Measurements from ENCODE around the gene FHAD1.

The FHAD1 gene

DNA sequence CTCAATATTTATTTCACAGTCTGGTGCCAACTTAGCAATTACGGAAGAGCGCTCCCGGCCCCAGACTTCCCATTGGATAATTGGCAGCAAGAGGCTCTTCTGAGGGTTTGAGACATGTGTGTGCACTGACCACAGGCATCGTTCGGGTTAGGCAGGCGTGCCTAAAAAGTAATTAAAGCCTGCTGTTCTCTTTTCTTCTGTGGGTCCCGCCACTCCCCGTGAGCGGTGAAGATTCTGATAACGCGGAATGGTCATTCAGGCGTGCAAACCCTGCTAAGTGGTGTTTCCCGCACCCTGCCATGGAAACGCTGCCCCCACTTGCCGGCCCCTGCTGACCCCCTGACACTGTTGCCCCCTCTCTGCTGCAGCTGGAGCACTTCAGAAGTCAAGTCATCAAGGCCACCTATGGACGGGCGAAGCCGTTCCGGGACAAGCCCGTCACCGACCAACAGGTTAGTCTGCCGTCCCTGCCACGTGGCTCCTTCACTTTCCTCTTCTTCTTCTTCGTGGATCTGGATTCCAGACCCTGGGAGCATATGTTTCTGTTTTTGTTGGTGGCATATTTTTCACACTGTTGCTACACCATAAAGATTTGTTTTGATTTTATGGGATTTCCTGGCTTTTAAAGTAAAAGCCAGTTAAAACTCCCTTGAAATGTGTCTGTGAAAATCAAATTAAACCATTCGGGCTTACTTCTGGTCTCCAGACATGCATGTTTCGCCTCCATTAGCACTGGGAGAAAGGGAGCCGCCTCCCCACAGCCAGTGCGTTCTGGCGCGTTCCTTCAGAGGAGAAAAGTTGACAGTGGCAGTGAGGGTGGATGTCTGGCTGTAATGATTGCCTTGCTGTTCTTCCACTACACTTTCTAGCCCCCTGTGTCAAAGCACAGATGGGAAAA, 79.9 kb downstream of the FHAD1 start:
- DNase-seq: no peak

GRCh38 chr1:15328351-15329103, 81.5 kb downstream of the FHAD1 start:
- ATAC-seq (replicated peaks) (no peak), DNase-seq (no peak)
- H3K4me3 Mint-ChIP-seq: no peak overlapping the region
- H3K9me3 Mint-ChIP-seq: no peaks in the 10 kb centered on the region
- peaks cover 7 to 15% of the 10 kb centered on the region in 2 donors for H3K4me1 Mint-ChIP-seq (ENCODE audit: low read depth in 2 of 2)
- peaks cover 3% of the 10 kb centered on the region for H3K36me3 Mint-ChIP-seq (ENCODE audit: insufficient read depth)
- H3K27ac Mint-ChIP-seq: no peak overlapping the region
- no peaks in the 10 kb centered on the region for H3K27me3 Mint-ChIP-seq

More for the DNA sequence above, 79.9 kb downstream of the FHAD1 start:
- H3K27me3 Mint-ChIP-seq: no peaks in the 10 kb centered on the region
- H3K27ac Mint-ChIP-seq: no peak overlapping the region
- H3K36me3 Mint-ChIP-seq (ENCODE audit: insufficient read depth): peaks cover 3% of the 10 kb centered on the region
- ATAC-seq (replicated peaks): no peak
- peaks cover 7 to 14% of the 10 kb centered on the region in 2 donors for H3K4me1 Mint-ChIP-seq (ENCODE audit: low read depth in 2 of 2)
- no peak overlapping the region for H3K4me3 Mint-ChIP-seq
- no peaks in the 10 kb centered on the region for H3K9me3 Mint-ChIP-seq

DNA sequence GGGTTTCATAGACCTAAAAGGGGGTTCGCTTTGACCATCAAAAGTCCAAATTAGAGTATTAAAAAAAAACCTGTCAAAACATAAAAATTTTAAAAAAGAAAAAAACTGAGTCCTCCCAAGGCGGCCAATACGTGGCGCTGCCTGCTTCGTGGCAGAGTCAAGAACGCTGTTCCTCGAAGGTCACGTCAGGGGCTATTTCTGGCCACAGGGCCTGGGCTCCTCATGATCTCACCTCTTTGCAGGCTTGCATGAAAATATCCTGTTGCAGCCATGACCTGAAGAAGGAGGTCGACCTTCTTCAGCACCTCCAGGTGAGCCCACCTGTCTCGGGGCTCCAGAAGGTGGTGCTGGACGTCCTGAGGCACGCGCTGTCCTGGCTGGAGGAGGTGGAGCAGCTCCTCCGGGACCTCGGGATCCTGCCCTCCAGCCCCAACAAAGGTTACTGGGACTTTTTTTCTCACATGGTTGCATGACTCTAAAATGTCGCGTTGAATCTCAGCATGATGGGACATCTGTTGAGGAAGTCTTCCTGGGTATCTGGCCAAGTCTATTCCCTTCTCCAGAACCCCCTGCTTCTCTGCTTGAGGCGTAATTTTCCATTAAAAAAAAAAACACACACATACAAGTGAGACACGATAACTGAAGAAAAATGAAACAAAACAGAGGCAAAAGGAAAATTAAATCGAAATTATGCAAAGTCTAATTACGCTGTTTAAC, 82.2 kb downstream of the FHAD1 start:
- peak; percentile 39 for ATAC-seq (replicated peaks)
- no peak overlapping the region for H3K4me3 Mint-ChIP-seq

GRCh38 chr1:15330028-15330427, 83.0 kb downstream of the FHAD1 start:
- H3K4me3 Mint-ChIP-seq: no peak overlapping the region
- ATAC-seq (replicated peaks) (no peak), DNase-seq (no peak)
- H3K36me3 Mint-ChIP-seq (ENCODE audit: insufficient read depth): no peaks in the 10 kb centered on the region
- peaks cover 6 to 10% of the 10 kb centered on the region in 2 donors for H3K4me1 Mint-ChIP-seq (ENCODE audit: low read depth in 2 of 2)
- H3K27ac Mint-ChIP-seq: no peak overlapping the region
- no peaks in the 10 kb centered on the region for H3K27me3 Mint-ChIP-seq
- H3K9me3 Mint-ChIP-seq: no peaks in the 10 kb centered on the region

More for the DNA sequence above, 82.2 kb downstream of the FHAD1 start:
- no peaks in the 10 kb centered on the region for H3K9me3 Mint-ChIP-seq
- H3K36me3 Mint-ChIP-seq (ENCODE audit: insufficient read depth): peaks cover under 1% of the 10 kb centered on the region
- H3K27me3 Mint-ChIP-seq: no peaks in the 10 kb centered on the region
- no peak overlapping the region for H3K27ac Mint-ChIP-seq
- peaks cover 4 to 10% of the 10 kb centered on the region in 2 donors for H3K4me1 Mint-ChIP-seq (ENCODE audit: low read depth in 2 of 2)
- no peak for DNase-seq

DNA sequence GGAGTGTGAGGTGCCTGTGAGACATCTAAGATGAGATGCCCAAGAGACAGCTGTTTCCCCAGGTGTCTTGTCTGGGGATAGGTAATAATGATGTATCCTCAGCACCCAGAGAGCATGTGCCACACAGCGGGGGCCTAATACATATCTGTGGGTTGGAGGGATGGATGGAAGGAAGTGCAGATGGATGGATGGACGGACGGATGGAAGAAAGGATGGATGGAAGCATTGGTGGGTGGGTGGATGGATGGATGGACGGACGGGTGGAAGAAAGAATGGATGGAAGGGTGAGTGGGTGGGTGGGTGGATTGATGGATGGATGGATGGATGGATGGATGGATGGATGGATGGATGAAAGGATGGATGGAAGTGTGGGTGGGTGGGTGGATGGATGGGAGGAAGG, 84.2 kb downstream of the FHAD1 start:
- no peak for ATAC-seq (replicated peaks)
- no peaks in the 10 kb centered on the region for H3K27me3 Mint-ChIP-seq
- peaks cover 6 to 11% of the 10 kb centered on the region in 2 donors for H3K4me1 Mint-ChIP-seq (ENCODE audit: low read depth in 2 of 2)

GRCh38 chr1:15331734-15332133, 84.7 kb downstream of the FHAD1 start:
- Mint-ChIP-seq H3K4me3 (no peak overlapping the region), H3K9me3 (no peaks in the 10 kb centered on the region), H3K36me3 (ENCODE audit: insufficient read depth) (no peaks in the 10 kb centered on the region), H3K27me3 (no peaks in the 10 kb centered on the region), H3K4me1 (ENCODE audit: low read depth in 2 of 2) (peaks cover 6 to 15% of the 10 kb centered on the region in 2 donors), H3K27ac (no peak overlapping the region)
- ATAC-seq (replicated peaks): no peak
- DNase-seq: no peak

More for the DNA sequence above, 84.2 kb downstream of the FHAD1 start:
- no peak overlapping the region for H3K4me3 Mint-ChIP-seq
- H3K27ac Mint-ChIP-seq: no peak overlapping the region
- DNase-seq: no peak
- H3K9me3 Mint-ChIP-seq: no peaks in the 10 kb centered on the region
- no peaks in the 10 kb centered on the region for H3K36me3 Mint-ChIP-seq (ENCODE audit: insufficient read depth)

DNA sequence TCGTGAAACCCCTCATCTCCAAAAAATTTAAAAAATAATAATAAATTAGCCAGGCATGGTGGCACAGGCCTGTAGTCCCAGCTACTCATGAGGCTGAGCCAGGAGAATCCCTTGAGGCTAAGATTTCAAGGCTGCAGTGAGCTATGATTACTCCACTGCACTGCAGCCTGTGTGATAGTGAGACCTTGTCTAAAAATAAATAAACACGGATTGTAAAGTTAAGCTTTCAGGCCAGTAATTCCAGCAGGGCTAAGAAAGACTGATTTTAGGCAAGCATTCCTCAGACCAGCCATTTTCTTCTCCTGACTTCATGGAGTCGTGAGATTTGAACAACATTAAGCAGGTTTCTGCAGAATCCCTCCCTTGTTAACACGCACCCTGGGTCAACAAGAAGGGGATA, 85.5 kb downstream of the FHAD1 start:
- H3K4me3 Mint-ChIP-seq: no peak overlapping the region
- no peaks in the 10 kb centered on the region for H3K27me3 Mint-ChIP-seq
- H3K4me1 Mint-ChIP-seq (ENCODE audit: low read depth in 2 of 2): peaks cover 6 to 15% of the 10 kb centered on the region in 2 donors
- H3K27ac Mint-ChIP-seq: no peak overlapping the region
- no peaks in the 10 kb centered on the region for H3K9me3 Mint-ChIP-seq
- DNase-seq (no peak), ATAC-seq (replicated peaks) (no peak)
- peaks cover under 1% of the 10 kb centered on the region for H3K36me3 Mint-ChIP-seq (ENCODE audit: insufficient read depth)

DNA sequence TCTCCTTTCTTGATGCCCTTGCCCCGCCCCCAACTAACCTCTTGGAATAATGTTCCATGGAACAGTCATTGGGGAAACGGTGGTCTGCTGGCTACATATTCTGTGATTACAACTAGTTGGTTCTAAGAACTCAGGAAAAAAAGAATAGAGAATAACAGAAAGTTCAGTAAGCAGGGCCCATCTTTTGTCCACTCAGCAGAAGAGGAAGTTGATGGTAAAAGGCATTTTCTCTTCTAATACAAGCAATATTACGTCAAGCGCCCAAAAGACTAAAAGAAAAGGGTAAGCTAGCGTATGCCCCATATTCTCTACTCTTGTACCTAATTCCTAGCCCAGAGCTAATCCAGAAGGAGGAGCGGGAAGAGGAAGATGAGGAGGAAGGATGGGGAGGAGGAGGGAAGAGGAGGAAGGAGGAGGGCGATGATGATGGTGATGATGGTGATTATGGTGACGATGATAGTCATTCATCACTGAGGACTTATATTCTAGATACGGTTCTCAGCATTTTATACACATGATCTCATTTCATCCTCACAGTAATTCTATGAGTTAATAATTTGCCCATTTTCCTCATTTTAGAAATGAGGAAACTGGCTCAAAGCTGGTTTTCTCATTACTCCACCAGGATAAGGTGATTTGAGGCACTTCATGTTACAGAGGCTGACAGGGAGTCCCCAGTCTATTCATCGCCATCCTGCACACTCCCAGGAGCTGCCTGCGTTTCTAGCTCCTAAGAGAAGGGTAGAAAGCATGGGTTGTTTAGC, 86.1 kb downstream of the FHAD1 start:
- DNase-seq (no peak), ATAC-seq (replicated peaks) (no peak)
- Mint-ChIP-seq H3K27me3 (no peaks in the 10 kb centered on the region), H3K4me3 (no peak overlapping the region), H3K36me3 (ENCODE audit: insufficient read depth) (peaks cover 3% of the 10 kb centered on the region), H3K27ac (no peak overlapping the region), H3K9me3 (no peaks in the 10 kb centered on the region), H3K4me1 (ENCODE audit: low read depth in 2 of 2) (peaks cover 6 to 20% of the 10 kb centered on the region in 2 donors)

GRCh38 chr1:15334995-15335394, 88.0 kb downstream of the FHAD1 start:
- H3K27me3 Mint-ChIP-seq: no peaks in the 10 kb centered on the region
- no peak overlapping the region for H3K4me3 Mint-ChIP-seq
- H3K36me3 Mint-ChIP-seq (ENCODE audit: insufficient read depth): peaks cover 3% of the 10 kb centered on the region
- ATAC-seq (replicated peaks) (no peak), DNase-seq (no peak)
- no peaks in the 10 kb centered on the region for H3K9me3 Mint-ChIP-seq
- H3K27ac Mint-ChIP-seq: no peak overlapping the region
- peaks cover 11 to 30% of the 10 kb centered on the region in 2 donors for H3K4me1 Mint-ChIP-seq (ENCODE audit: low read depth in 2 of 2)

DNA sequence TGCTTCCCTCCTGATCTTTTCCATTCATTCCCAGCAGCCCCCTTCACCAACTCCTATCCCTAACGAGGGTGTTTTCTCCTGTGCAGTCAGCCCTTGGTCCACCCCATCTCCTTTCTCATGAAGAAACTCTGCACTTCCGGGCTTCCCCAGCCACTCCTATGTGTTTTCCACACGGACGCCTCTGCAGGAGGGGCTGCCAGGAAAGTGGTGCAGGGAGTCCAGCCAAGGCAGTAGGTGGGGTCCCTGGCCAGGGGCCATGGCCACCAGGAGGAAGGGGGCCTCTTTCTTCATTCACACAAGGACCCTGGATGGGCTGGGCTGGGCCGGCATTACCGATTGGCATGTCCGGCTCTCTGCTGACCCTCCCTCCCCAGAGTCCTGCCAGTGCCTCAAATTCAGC, 89.8 kb downstream of the FHAD1 start:
- no peak overlapping the region for H3K27ac Mint-ChIP-seq
- no peaks in the 10 kb centered on the region for H3K9me3 Mint-ChIP-seq
- DNase-seq (no peak), ATAC-seq (replicated peaks) (no peak)
- no peaks in the 10 kb centered on the region for H3K27me3 Mint-ChIP-seq
- H3K36me3 Mint-ChIP-seq (ENCODE audit: insufficient read depth): peaks cover 4% of the 10 kb centered on the region
- H3K4me1 Mint-ChIP-seq (ENCODE audit: low read depth in 2 of 2): peaks cover 19 to 38% of the 10 kb centered on the region in 2 donors
- H3K4me3 Mint-ChIP-seq: no peak overlapping the region

- no peak for ATAC-seq (replicated peaks)
- H3K4me1 Mint-ChIP-seq (ENCODE audit: low read depth in 2 of 2): peaks cover 22 to 41% of the 10 kb centered on the region in 2 donors
- no peak overlapping the region for H3K4me3 Mint-ChIP-seq
- no peaks in the 10 kb centered on the region for H3K9me3 Mint-ChIP-seq
- H3K36me3 Mint-ChIP-seq (ENCODE audit: insufficient read depth): peaks cover 5% of the 10 kb centered on the region
- H3K27ac Mint-ChIP-seq: peak overlapping the region in 1 of 2 donors; percentile 28
- DNase-seq: no peak
- H3K27me3 Mint-ChIP-seq: no peaks in the 10 kb centered on the region
Observed at GRCh38 chr1:15337656-15338402, 90.8 kb downstream of the FHAD1 start.

DNA sequence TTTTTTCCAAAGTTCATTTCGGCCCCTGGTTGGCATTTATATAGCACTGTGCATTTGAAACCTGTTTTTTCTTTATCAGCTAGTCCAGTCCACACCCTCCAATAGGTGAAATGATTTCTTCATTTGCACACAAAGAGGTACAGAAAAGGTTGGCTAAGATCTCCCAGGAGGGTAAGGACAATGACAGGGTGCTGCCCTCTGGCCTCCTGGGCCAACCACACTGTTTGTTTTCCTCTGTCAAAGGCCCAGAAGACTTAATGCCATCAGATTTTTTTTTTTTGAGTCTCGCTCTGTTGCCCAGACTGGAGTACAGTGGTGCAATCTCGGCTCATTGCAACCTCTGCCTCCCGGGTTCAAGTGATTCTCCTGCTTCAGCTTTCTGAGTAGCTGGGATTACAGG, 92.5 kb downstream of the FHAD1 start:
- Mint-ChIP-seq H3K4me3 (no peak overlapping the region), H3K36me3 (ENCODE audit: insufficient read depth) (peaks cover 5% of the 10 kb centered on the region), H3K4me1 (ENCODE audit: low read depth in 2 of 2) (peaks cover 38 to 57% of the 10 kb centered on the region in 2 donors), H3K27me3 (no peaks in the 10 kb centered on the region), H3K27ac (peak overlapping the region; percentile 11 to 47), H3K9me3 (no peaks in the 10 kb centered on the region)
- ATAC-seq (replicated peaks) (no peak), DNase-seq (no peak)

All from effector memory CD8-positive, alpha-beta T cell (primary cell).